Measurements from ENCODE around the gene EIF2B2.

EIF2B2 gene

GRCh38 chr14:74961238-74961911 is 41.3 kb upstream of the EIF2B2 start:
- Histone ChIP-seq H3K4me1 (ENCODE audit: control insufficient read depth in 5 of 5, insufficient read depth in 5 of 5, low read length in 5 of 5) (peaks cover 6 to 19% (median 11%) of the 10 kb centered on the region in 5 donors), H3K9ac (ENCODE audit: low read length in 5 of 5) (no peak overlapping the region), H3K27ac (ENCODE audit: low read depth, low read length) (no peak overlapping the region), H3K27me3 (ENCODE audit: control insufficient read depth in 5 of 5, insufficient read depth in 4 of 5, low read length in 5 of 5) (peaks cover 0 to 8% (median 0%) of the 10 kb centered on the region in 5 donors), H3K9me3 (ENCODE audit: control insufficient read depth in 5 of 5, low read length in 5 of 5) (no peaks in the 10 kb centered on the region), H3K36me3 (ENCODE audit: control insufficient read depth in 5 of 5, insufficient read depth in 5 of 5, low read length in 5 of 5) (no peaks in the 10 kb centered on the region), H3K4me3 (ENCODE audit: low read depth in 1 of 5, low read length in 5 of 5) (no peak overlapping the region)

- Histone ChIP-seq H3K9me3 (ENCODE audit: control insufficient read depth in 5 of 5, low read length in 5 of 5) (no peaks in the 10 kb centered on the region), H3K27me3 (ENCODE audit: control insufficient read depth in 5 of 5, insufficient read depth in 4 of 5, low read length in 5 of 5) (peaks cover 0 to 10% (median 0%) of the 10 kb centered on the region in 5 donors), H3K36me3 (ENCODE audit: control insufficient read depth in 5 of 5, insufficient read depth in 5 of 5, low read length in 5 of 5) (no peaks in the 10 kb centered on the region)
These were observed 40.7 kb upstream of the EIF2B2 start for GRCh38 chr14:74962046-74962445.

GRCh38 chr14:74962493-74962892 is 40.2 kb upstream of the EIF2B2 start:
- peaks cover 0 to 13% (median 0%) of the 10 kb centered on the region in 5 donors for H3K27me3 ChIP-seq (ENCODE audit: control insufficient read depth in 5 of 5, insufficient read depth in 4 of 5, low read length in 5 of 5)
- H3K4me3 ChIP-seq (ENCODE audit: low read depth in 1 of 5, low read length in 5 of 5), result no peak overlapping the region
- H3K36me3 ChIP-seq (ENCODE audit: control insufficient read depth in 5 of 5, insufficient read depth in 5 of 5, low read length in 5 of 5), result no peaks in the 10 kb centered on the region
- no peak overlapping the region for H3K27ac ChIP-seq (ENCODE audit: low read depth, low read length)
- H3K9ac ChIP-seq (ENCODE audit: low read length in 5 of 5), result no peak overlapping the region
- H3K4me1 ChIP-seq (ENCODE audit: control insufficient read depth in 5 of 5, insufficient read depth in 5 of 5, low read length in 5 of 5), result peaks cover 6 to 19% (median 10%) of the 10 kb centered on the region in 5 donors
- H3K9me3 ChIP-seq (ENCODE audit: control insufficient read depth in 5 of 5, low read length in 5 of 5), result no peaks in the 10 kb centered on the region

More at GRCh38 chr14:74962046-74962445, 40.7 kb upstream of the EIF2B2 start:
- H3K4me1 ChIP-seq (ENCODE audit: control insufficient read depth in 5 of 5, insufficient read depth in 5 of 5, low read length in 5 of 5), result peaks cover 6 to 19% (median 10%) of the 10 kb centered on the region in 5 donors
- H3K4me3 ChIP-seq (ENCODE audit: low read depth in 1 of 5, low read length in 5 of 5), result no peak overlapping the region
- H3K27ac ChIP-seq (ENCODE audit: low read depth, low read length), result no peak overlapping the region
- H3K9ac ChIP-seq (ENCODE audit: low read length in 5 of 5), result no peak overlapping the region

- no peak overlapping the region for H3K27ac ChIP-seq (ENCODE audit: low read depth, low read length)
- H3K9me3 ChIP-seq (ENCODE audit: control insufficient read depth in 5 of 5, low read length in 5 of 5), result no peaks in the 10 kb centered on the region
- H3K36me3 ChIP-seq (ENCODE audit: control insufficient read depth in 5 of 5, insufficient read depth in 5 of 5, low read length in 5 of 5), result no peaks in the 10 kb centered on the region
- peaks cover 0 to 13% (median 0%) of the 10 kb centered on the region in 5 donors for H3K27me3 ChIP-seq (ENCODE audit: control insufficient read depth in 5 of 5, insufficient read depth in 4 of 5, low read length in 5 of 5)
- peaks cover 6 to 19% (median 10%) of the 10 kb centered on the region in 5 donors for H3K4me1 ChIP-seq (ENCODE audit: control insufficient read depth in 5 of 5, insufficient read depth in 5 of 5, low read length in 5 of 5)
- H3K4me3 ChIP-seq (ENCODE audit: low read depth in 1 of 5, low read length in 5 of 5), result no peak overlapping the region
- H3K9ac ChIP-seq (ENCODE audit: low read length in 5 of 5), result no peak overlapping the region
These were observed 39.5 kb upstream of the EIF2B2 start for GRCh38 chr14:74963178-74963704.

GRCh38 chr14:74963705-74964271 is 38.9 kb upstream of the EIF2B2 start:
- no peak overlapping the region for H3K27ac ChIP-seq (ENCODE audit: low read depth, low read length)
- no peak overlapping the region for H3K4me3 ChIP-seq (ENCODE audit: low read depth in 1 of 5, low read length in 5 of 5)
- H3K4me1 ChIP-seq (ENCODE audit: control insufficient read depth in 5 of 5, insufficient read depth in 5 of 5, low read length in 5 of 5), result peaks cover 6 to 19% (median 10%) of the 10 kb centered on the region in 5 donors
- peaks cover 0 to 13% (median 0%) of the 10 kb centered on the region in 5 donors for H3K27me3 ChIP-seq (ENCODE audit: control insufficient read depth in 5 of 5, insufficient read depth in 4 of 5, low read length in 5 of 5)
- H3K9ac ChIP-seq (ENCODE audit: low read length in 5 of 5), result no peak overlapping the region
- H3K9me3 ChIP-seq (ENCODE audit: control insufficient read depth in 5 of 5, low read length in 5 of 5), result no peaks in the 10 kb centered on the region
- H3K36me3 ChIP-seq (ENCODE audit: control insufficient read depth in 5 of 5, insufficient read depth in 5 of 5, low read length in 5 of 5), result no peaks in the 10 kb centered on the region

GRCh38 chr14:74964787-74965485 is 37.8 kb upstream of the EIF2B2 start:
- H3K9ac ChIP-seq (ENCODE audit: low read length in 5 of 5), result no peak overlapping the region
- no peak overlapping the region for H3K27ac ChIP-seq (ENCODE audit: low read depth, low read length)
- peaks cover 0 to 13% (median 0%) of the 10 kb centered on the region in 5 donors for H3K27me3 ChIP-seq (ENCODE audit: control insufficient read depth in 5 of 5, insufficient read depth in 4 of 5, low read length in 5 of 5)
- H3K4me1 ChIP-seq (ENCODE audit: control insufficient read depth in 5 of 5, insufficient read depth in 5 of 5, low read length in 5 of 5), result peaks cover 6 to 19% (median 10%) of the 10 kb centered on the region in 5 donors
- H3K9me3 ChIP-seq (ENCODE audit: control insufficient read depth in 5 of 5, low read length in 5 of 5), result no peaks in the 10 kb centered on the region
- H3K4me3 ChIP-seq (ENCODE audit: low read depth in 1 of 5, low read length in 5 of 5), result no peak overlapping the region
- no peaks in the 10 kb centered on the region for H3K36me3 ChIP-seq (ENCODE audit: control insufficient read depth in 5 of 5, insufficient read depth in 5 of 5, low read length in 5 of 5)

GRCh38 chr14:74965486-74966153 is 37.1 kb upstream of the EIF2B2 start:
- peaks cover 0 to 13% (median 0%) of the 10 kb centered on the region in 5 donors for H3K27me3 ChIP-seq (ENCODE audit: control insufficient read depth in 5 of 5, insufficient read depth in 4 of 5, low read length in 5 of 5)
- no peak overlapping the region for H3K4me3 ChIP-seq (ENCODE audit: low read depth in 1 of 5, low read length in 5 of 5)
- no peak overlapping the region for H3K27ac ChIP-seq (ENCODE audit: low read depth, low read length)

GRCh38 chr14:74968811-74969210 is 33.9 kb upstream of the EIF2B2 start:
- H3K4me3 ChIP-seq (ENCODE audit: low read depth in 1 of 5, low read length in 5 of 5), result no peak overlapping the region
- peaks cover 0 to 7% (median 0%) of the 10 kb centered on the region in 5 donors for H3K27me3 ChIP-seq (ENCODE audit: control insufficient read depth in 5 of 5, insufficient read depth in 4 of 5, low read length in 5 of 5)
- no peaks in the 10 kb centered on the region for H3K9me3 ChIP-seq (ENCODE audit: control insufficient read depth in 5 of 5, low read length in 5 of 5)

More at GRCh38 chr14:74965486-74966153, 37.1 kb upstream of the EIF2B2 start:
- no peaks in the 10 kb centered on the region for H3K9me3 ChIP-seq (ENCODE audit: control insufficient read depth in 5 of 5, low read length in 5 of 5)
- H3K9ac ChIP-seq (ENCODE audit: low read length in 5 of 5), result no peak overlapping the region
- H3K36me3 ChIP-seq (ENCODE audit: control insufficient read depth in 5 of 5, insufficient read depth in 5 of 5, low read length in 5 of 5), result no peaks in the 10 kb centered on the region
- peaks cover 6 to 19% (median 9%) of the 10 kb centered on the region in 5 donors for H3K4me1 ChIP-seq (ENCODE audit: control insufficient read depth in 5 of 5, insufficient read depth in 5 of 5, low read length in 5 of 5)

GRCh38 chr14:74973003-74973653 is 29.6 kb upstream of the EIF2B2 start:
- H3K36me3 ChIP-seq (ENCODE audit: control insufficient read depth in 5 of 5, insufficient read depth in 5 of 5, low read length in 5 of 5), result no peaks in the 10 kb centered on the region
- no peak overlapping the region for H3K9ac ChIP-seq (ENCODE audit: low read length in 5 of 5)
- no peaks in the 10 kb centered on the region for H3K9me3 ChIP-seq (ENCODE audit: control insufficient read depth in 5 of 5, low read length in 5 of 5)
- no peak overlapping the region for H3K27ac ChIP-seq (ENCODE audit: low read depth, low read length)
- H3K4me1 ChIP-seq (ENCODE audit: control insufficient read depth in 5 of 5, insufficient read depth in 5 of 5, low read length in 5 of 5), result peaks cover 5 to 43% (median 35%) of the 10 kb centered on the region in 5 donors
- H3K4me3 ChIP-seq (ENCODE audit: low read depth in 1 of 5, low read length in 5 of 5), result no peak overlapping the region
- H3K27me3 ChIP-seq (ENCODE audit: control insufficient read depth in 5 of 5, insufficient read depth in 4 of 5, low read length in 5 of 5), result no peaks in the 10 kb centered on the region

More at GRCh38 chr14:74968811-74969210, 33.9 kb upstream of the EIF2B2 start:
- H3K36me3 ChIP-seq (ENCODE audit: control insufficient read depth in 5 of 5, insufficient read depth in 5 of 5, low read length in 5 of 5), result no peaks in the 10 kb centered on the region
- H3K4me1 ChIP-seq (ENCODE audit: control insufficient read depth in 5 of 5, insufficient read depth in 5 of 5, low read length in 5 of 5), result peaks cover 4 to 23% (median 16%) of the 10 kb centered on the region in 5 donors
- H3K27ac ChIP-seq (ENCODE audit: low read depth, low read length), result no peak overlapping the region
- no peak overlapping the region for H3K9ac ChIP-seq (ENCODE audit: low read length in 5 of 5)
